Smooth muscle cell (in vitro differentiated cells): ENCODE results near the gene TMEM223. TPM values are rescaled to one million over a fixed set of nuclear protein-coding genes. Genes with fewer than 3 reads are reported as not detected.

Source experiments
- DNase-seq: peaks from one replicate; lab custom pipeline; 2025; ENCODE audit not compliant: unreplicated experiment; lab: John Stamatoyannopoulos, UW
- H2AFZ ChIP-seq: fragments of 200-600 bp; sonication (generic); 2 replicates; pipeline ENCODE4 v1.6.0; 2016; ENCODE audit warnings: antibody characterized with exemption, low read depth, mild to moderate bottlenecking
- H3F3A ChIP-seq: fragments of 200-600 bp; sonication (generic); 2 replicates; pipeline ENCODE4 v1.6.0; 2017; ENCODE audit warnings: antibody characterized with exemption, low read depth
- H3K27ac ChIP-seq: fragments of 200-600 bp; sonication (generic); 2 replicates; pipeline ENCODE4 v1.5.1; 2016; ENCODE audit warnings: low read depth, mild to moderate bottlenecking
- H3K27me3 ChIP-seq: fragments of 200-600 bp; sonication (generic); 2 replicates; pipeline ENCODE4 v1.6.1; 2016; ENCODE audit warnings: low read depth, mild to moderate bottlenecking
- H3K36me3 ChIP-seq: fragments of 200-600 bp; sonication (generic); 2 replicates; pipeline ENCODE4 v1.5.1; 2016; ENCODE audit warnings: low read depth
- H3K4me1 ChIP-seq: fragments of 200-600 bp; sonication (generic); 2 replicates; pipeline ENCODE4 v1.5.1; 2016; ENCODE audit warnings: low read depth
- H3K4me2 ChIP-seq: fragments of 200-600 bp; sonication (generic); 2 replicates; pipeline ENCODE4 v1.6.0; 2016; ENCODE audit warnings: mild to moderate bottlenecking
- H3K4me3 ChIP-seq: fragments of 200-600 bp; sonication (generic); 2 replicates; pipeline ENCODE4 v1.5.1; 2016; ENCODE audit warnings: mild to moderate bottlenecking
- H3K79me2 ChIP-seq: fragments of 200-600 bp; sonication (generic); 2 replicates; pipeline ENCODE4 v1.6.0; 2016; ENCODE audit warnings: low read depth, mild to moderate bottlenecking
- H3K9ac ChIP-seq: fragments of 200-600 bp; sonication (generic); 2 replicates; pipeline ENCODE4 v1.6.0; 2016; ENCODE audit warnings: low read depth
- H3K9me3 ChIP-seq: fragments of 200-600 bp; sonication (generic); replicated peaks from 2 replicates; pipeline ENCODE4 v1.5.1; 2016; ENCODE audit warnings: low read depth
- H4K20me1 ChIP-seq: fragments of 200-600 bp; sonication (generic); 2 replicates; pipeline ENCODE4 v1.6.0; 2016; ENCODE audit warnings: low read depth
- CTCF ChIP-seq: fragments of 200-600 bp; sonication (generic); IDR thresholded peaks from 2 replicates; pipeline ENCODE4 v1.5.1; 2017; ENCODE audit warnings: borderline replicate concordance, mild to moderate bottlenecking, antibody characterized with exemption; ENCODE audit not compliant: insufficient read depth, poor library complexity, severe bottlenecking
- WGBS: methylation state at CpG from one replicate; pipeline ENCODE4 v1.1.7; 2016; ENCODE audit warnings: low lambda C conversion rate; 5-methylcytosine and 5-hydroxymethylcytosine counted together
- polyA plus RNA-seq: library from polyadenylated mRNA; unstranded; fragments of >200 nt; fragmentation: Nextera tagmentation; extraction: Ambion mirVana; gene quantifications from 2 replicates; pipeline ENCODE4 v1.2.1, GENCODE V29; 2016
- total RNA-seq: library from RNA; depleted of rRNA; stranded (reverse); fragments of >200 nt; gene quantifications from 2 replicates; pipeline ENCODE4 v1.2.3, GENCODE V29; 2014

Gene TMEM223
- total and polyA plus RNA-seq, 2 experiments from 2014 or later = 40.8 to 43.2 TPM

GRCh38 chr11:62816557-62816956 lies 24.8 kb upstream of the TMEM223 start:
- Histone ChIP-seq H3K9me3 (no peaks in the 10 kb centered on the region), H3K36me3 (peaks cover 17% of the 10 kb centered on the region), H3K27ac (no peak overlapping the region), H3K27me3 (no peaks in the 10 kb centered on the region), H2AFZ (no peak overlapping the region), H3F3A (no peaks in the 10 kb centered on the region), H3K4me3 (no peak overlapping the region), H3K9ac (no peak overlapping the region), H3K4me1 (no peaks in the 10 kb centered on the region), H4K20me1 (peaks cover 6% of the 10 kb centered on the region), H3K4me2 (no peak overlapping the region), H3K79me2 (no peaks in the 10 kb centered on the region)
- WGBS = 97% methylated on average over 8 of the region's 8 CpGs
- TF ChIP-seq CTCF = no peak
- no peak for DNase-seq

GRCh38 chr11:62811659-62812058 lies 19.9 kb upstream of the TMEM223 start:
- no peak overlapping the region for H3K4me2 ChIP-seq

GRCh38 chr11:62810748-62811147 lies 18.9 kb upstream of the TMEM223 start:
- H4K20me1 ChIP-seq = no peaks in the 10 kb centered on the region
- no peak for DNase-seq
- peaks cover 22% of the 10 kb centered on the region for H3F3A ChIP-seq
- TF ChIP-seq CTCF = no peak
- no peaks in the 10 kb centered on the region for H3K36me3 ChIP-seq
- no peak overlapping the region for H2AFZ ChIP-seq
- no peaks in the 10 kb centered on the region for H3K79me2 ChIP-seq
- peaks cover 11% of the 10 kb centered on the region for H3K4me1 ChIP-seq
- H3K27ac ChIP-seq = no peak overlapping the region
- H3K9ac ChIP-seq = no peak overlapping the region
- WGBS = 90% methylated on average over 1 of the region's 1 CpG
- no peaks in the 10 kb centered on the region for H3K27me3 ChIP-seq
- H3K4me2 ChIP-seq = no peak overlapping the region
- no peak overlapping the region for H3K4me3 ChIP-seq
- H3K9me3 ChIP-seq = no peaks in the 10 kb centered on the region

More at GRCh38 chr11:62811659-62812058, 19.9 kb upstream of the TMEM223 start:
- no peaks in the 10 kb centered on the region for H3K79me2 ChIP-seq
- peaks cover 13% of the 10 kb centered on the region for H3F3A ChIP-seq
- H3K4me3 ChIP-seq = no peak overlapping the region
- no peaks in the 10 kb centered on the region for H3K9me3 ChIP-seq
- WGBS = 93% methylated on average over 2 of the region's 2 CpGs
- peaks cover 2% of the 10 kb centered on the region for H3K4me1 ChIP-seq
- no peaks in the 10 kb centered on the region for H3K36me3 ChIP-seq
- no peak overlapping the region for H3K27ac ChIP-seq
- H2AFZ ChIP-seq = no peak overlapping the region
- no peak for DNase-seq
- TF ChIP-seq CTCF = no peak
- no peak overlapping the region for H3K9ac ChIP-seq
- no peaks in the 10 kb centered on the region for H3K27me3 ChIP-seq
- no peaks in the 10 kb centered on the region for H4K20me1 ChIP-seq

- Histone ChIP-seq H4K20me1 (peaks cover 32% of the 10 kb centered on the region), H3F3A (peaks cover 30% of the 10 kb centered on the region), H3K27me3 (no peaks in the 10 kb centered on the region), H3K79me2 (peaks cover 33% of the 10 kb centered on the region), H3K36me3 (peaks cover under 1% of the 10 kb centered on the region), H3K27ac (peak overlapping the region; percentile 82), H3K4me3 (no peak overlapping the region), H2AFZ (no peak overlapping the region), H3K4me1 (peaks cover 18% of the 10 kb centered on the region), H3K9me3 (no peaks in the 10 kb centered on the region), H3K4me2 (peak overlapping the region; percentile 93), H3K9ac (peak overlapping the region; percentile 48)
- TF ChIP-seq CTCF = no peak
- 45% methylated on average over 5 of the region's 5 CpGs for WGBS
- no peak for DNase-seq
These were observed 14.9 kb upstream of the TMEM223 start for GRCh38 chr11:62806611-62807121.
